ENCODE results near the gene PDE11A. TPM values are rescaled to one million over a fixed set of nuclear protein-coding genes. Genes with fewer than 3 reads are reported as not detected.

The PDE11A gene
- total RNA-seq, 6 experiments from 2014 or later, result 1.2 to 9.4 (median 6.3) TPM

GRCh38 chr2:177705511-177706173 lies 366.9 kb downstream of the PDE11A start:
- Histone ChIP-seq H3K4me1 (no peaks in the 10 kb centered on the region), H3K36me3 (no peaks in the 10 kb centered on the region), H3K27me3 (no peaks in the 10 kb centered on the region), H3K9me3 (no peaks in the 10 kb centered on the region), H3K4me3 (no peak overlapping the region), H3K27ac (no peak overlapping the region)
- DNase-seq (no peak), ATAC-seq (no peak)
- TF ChIP-seq CTCF (IDR thresholded peaks at IDR 0.05) (no peak), POLR2A (IDR thresholded peaks at IDR 0.05) (no peak)
- intact Hi-C loops (cut with DNase I), result no loop called here
- 85% methylated on average over 4 of the region's 4 CpGs for WGBS (ENCODE audit: insufficient coverage, low coverage, low lambda C conversion rate, missing lambda C conversion rate)

GRCh38 chr2:177703159-177703558 lies 369.4 kb downstream of the PDE11A start:
- Histone ChIP-seq H3K4me1 (no peaks in the 10 kb centered on the region), H3K27ac (no peak overlapping the region), H3K36me3 (no peaks in the 10 kb centered on the region), H3K9me3 (no peaks in the 10 kb centered on the region), H3K4me3 (no peak overlapping the region), H3K27me3 (no peaks in the 10 kb centered on the region)
- intact Hi-C loops (cut with DNase I), result no loop called here
- ATAC-seq, result no peak
- no peak for TF ChIP-seq CTCF (IDR thresholded peaks at IDR 0.05)
- no peak for TF ChIP-seq POLR2A (IDR thresholded peaks at IDR 0.05)
- DNase-seq, result no peak
- 92% methylated on average over 1 of the region's 1 CpG for WGBS (ENCODE audit: insufficient coverage, low coverage, low lambda C conversion rate, missing lambda C conversion rate)

GRCh38 chr2:177698281-177698680 lies 374.3 kb downstream of the PDE11A start:
- ATAC-seq, result no peak
- intact Hi-C loops (cut with DNase I), result no loop called here
- Histone ChIP-seq H3K4me3 (no peak overlapping the region), H3K36me3 (no peaks in the 10 kb centered on the region), H3K9me3 (no peaks in the 10 kb centered on the region), H3K27me3 (no peaks in the 10 kb centered on the region), H3K27ac (no peak overlapping the region), H3K4me1 (peaks cover 0 to 13% (median 0%) of the 10 kb centered on the region in 4 donors)
- whole genome bisulfite sequencing (ENCODE audit: insufficient coverage, low coverage, low lambda C conversion rate, missing lambda C conversion rate), result 92% methylated on average over 3 of the region's 3 CpGs
- no peak for TF ChIP-seq CTCF (IDR thresholded peaks at IDR 0.05)
- TF ChIP-seq POLR2A (IDR thresholded peaks at IDR 0.05), result no peak
- DNase-seq, result no peak

- H3K27me3 ChIP-seq, result no peaks in the 10 kb centered on the region
- no peak overlapping the region for H3K27ac ChIP-seq
- no peak overlapping the region for H3K4me3 ChIP-seq
- TF ChIP-seq POLR2A (IDR thresholded peaks at IDR 0.05), result no peak
- no peak for TF ChIP-seq CTCF (IDR thresholded peaks at IDR 0.05)
- no peak for ATAC-seq
- H3K9me3 ChIP-seq, result no peaks in the 10 kb centered on the region
- intact Hi-C loops (cut with DNase I), result no loop called here
- H3K4me1 ChIP-seq, result peaks cover 0 to 31% (median 2%) of the 10 kb centered on the region in 4 donors
- DNase-seq, result no peak
- H3K36me3 ChIP-seq, result no peaks in the 10 kb centered on the region
Measured at GRCh38 chr2:177694348-177694747, 378.2 kb downstream of the PDE11A start.
